Measurements from ENCODE around the gene ZBTB7C.
"Not testable (repeated sequence)": the region's sequence is repeated elsewhere in the genome, so short reads cannot be mapped to it uniquely, and the experiment has no call there.

Gene ZBTB7C

GRCh38 chr18:48294899-48295585, 114.1 kb downstream of the ZBTB7C start:
- no peak for DNase-seq

- no peak for DNase-seq
These were observed 115.0 kb downstream of the ZBTB7C start for GRCh38 chr18:48293954-48294898.

GRCh38 chr18:48292782-48293424, 116.3 kb downstream of the ZBTB7C start:
- DNase-seq = no peak

- DNase-seq = no peak
These were observed 117.0 kb downstream of the ZBTB7C start for GRCh38 chr18:48292229-48292628.

GRCh38 chr18:48290162-48290926, 118.8 kb downstream of the ZBTB7C start:
- no peak for DNase-seq

- no peak for DNase-seq
These were observed 124.4 kb downstream of the ZBTB7C start for GRCh38 chr18:48284743-48285142.

- DNase-seq = not testable (repeated sequence)
These were observed 125.2 kb downstream of the ZBTB7C start for GRCh38 chr18:48284011-48284410.

- not testable (repeated sequence) for DNase-seq
These were observed 127.7 kb downstream of the ZBTB7C start for GRCh38 chr18:48281460-48281859.

- DNase-seq = no peak
These were observed 129.9 kb downstream of the ZBTB7C start for GRCh38 chr18:48279312-48279711.

- DNase-seq = no peak
These were observed 131.1 kb downstream of the ZBTB7C start for GRCh38 chr18:48278081-48278480.

GRCh38 chr18:48274301-48274700, 134.9 kb downstream of the ZBTB7C start:
- DNase-seq = no peak

- no peak for DNase-seq
These were observed 138.3 kb downstream of the ZBTB7C start for GRCh38 chr18:48270929-48271328.

- DNase-seq = no peak
These were observed 143.9 kb downstream of the ZBTB7C start for GRCh38 chr18:48265328-48265727.

- DNase-seq = no peak
These were observed 145.0 kb downstream of the ZBTB7C start for GRCh38 chr18:48263914-48264902.

GRCh38 chr18:48263192-48263853, 145.9 kb downstream of the ZBTB7C start:
- DNase-seq = no peak

- DNase-seq = no peak
These were observed 148.9 kb downstream of the ZBTB7C start for GRCh38 chr18:48260237-48260636.

GRCh38 chr18:48256848-48257247, 152.3 kb downstream of the ZBTB7C start:
- DNase-seq = no peak

GRCh38 chr18:48254077-48254602, 155.0 kb downstream of the ZBTB7C start:
- DNase-seq = no peak

- DNase-seq = no peak
These were observed 156.7 kb downstream of the ZBTB7C start for GRCh38 chr18:48252525-48252924.

- no peak for DNase-seq
These were observed 158.3 kb downstream of the ZBTB7C start for GRCh38 chr18:48250918-48251317.
